HEK293 (cell line): ENCODE data around the gene EXOC8.

Source experiments
- CTCF ChIA-PET: fragments of 350-600 bp; formaldehyde crosslinking; extraction: SDS; loops from one replicate; lab custom pipeline; 2021; ENCODE audit warnings: antibody characterized with exemption; lab: Yijun Ruan, JAX
- POLR2A ChIA-PET: fragments of 300-600 bp; formaldehyde crosslinking; extraction: SDS; loops from one replicate; lab custom pipeline; 2020; ENCODE audit warnings: antibody characterized with exemption, inconsistent platforms; lab: Yijun Ruan, JAX
- H3K27ac ChIP-seq: fragments of 200-500 bp; sonication (Bioruptor generic); 2 replicates; pipeline ENCODE4 v1.5.1; 2014; ENCODE audit warnings: low read depth, low read length, control low read depth, inconsistent platforms; ENCODE audit errors: extremely low read depth
- H3K36me3 ChIP-seq, 2 experiments: fragments of 200-500 bp in 1 of 2; sonication (Bioruptor generic) in 1 of 2; 1 replicate in 1 of 2; 2 replicates in 1 of 2; pipeline ENCODE4 v1.5.1; 2014 to 2017; ENCODE audit warnings: inconsistent platforms in 2 of 2, low read length in 2 of 2; ENCODE audit not compliant: control insufficient read depth in 2 of 2, insufficient read depth in 1 of 2
- H3K4me1 ChIP-seq: fragments of 200-500 bp; sonication (Bioruptor generic); 2 replicates; pipeline ENCODE4 v1.5.1; 2014; ENCODE audit warnings: mild to moderate bottlenecking, low read length, inconsistent platforms; ENCODE audit not compliant: control insufficient read depth, insufficient read depth
- H3K4me3 ChIP-seq: 2 replicates; pipeline ENCODE4 v1.5.1; 2011; ENCODE audit warnings: low read depth, mild to moderate bottlenecking, control low read depth, low read length, moderate library complexity
- H3K9me3 ChIP-seq: fragments of 200-500 bp; sonication (Bioruptor generic); 2 replicates; pipeline ENCODE4 v1.5.1; 2014; ENCODE audit warnings: low read depth, low read length, inconsistent platforms; ENCODE audit not compliant: control insufficient read depth, insufficient read depth
- MZF1 ChIP-seq: fragments of 450-650 bp; formaldehyde crosslinking; IDR thresholded peaks from 2 replicates; pipeline ENCODE4 v1.5.1; 2017; ENCODE audit warnings: missing biosample characterization, missing genetic modification characterization, borderline replicate concordance
- SCRT1 ChIP-seq: fragments of 450-650 bp; formaldehyde crosslinking; IDR thresholded peaks from 2 replicates; pipeline ENCODE4 v1.5.1; 2016; ENCODE audit warnings: missing biosample characterization, missing genetic modification characterization, borderline replicate concordance
- SCRT2 ChIP-seq: fragments of 450-650 bp; formaldehyde crosslinking; IDR thresholded peaks from 2 replicates; pipeline ENCODE4 v1.5.1; 2016; ENCODE audit warnings: missing biosample characterization, missing genetic modification characterization
- SP7 ChIP-seq: fragments of 450-650 bp; formaldehyde crosslinking; IDR thresholded peaks from 2 replicates; pipeline ENCODE4 v1.5.1; 2016; ENCODE audit warnings: missing biosample characterization, missing genetic modification characterization
- TRIM28 ChIP-seq: IDR thresholded peaks from 2 replicates; pipeline ENCODE4 v1.6.1; 2011; ENCODE audit warnings: low read length, control low read depth, borderline replicate concordance
- YY1 ChIP-seq: fragments of 450-650 bp; formaldehyde crosslinking; IDR thresholded peaks from 2 replicates; pipeline ENCODE4 v1.5.1; 2018; ENCODE audit warnings: missing biosample characterization, missing genetic modification characterization
- ZBTB17 ChIP-seq: fragments of 450-650 bp; formaldehyde crosslinking; IDR thresholded peaks from 2 replicates; pipeline ENCODE4 v1.5.1; 2016; ENCODE audit warnings: missing biosample characterization, missing genetic modification characterization
- ZFP69B ChIP-seq: fragments of 450-650 bp; formaldehyde crosslinking; IDR thresholded peaks from 2 replicates; pipeline ENCODE4 v1.5.1; 2016; ENCODE audit warnings: missing biosample characterization, missing genetic modification characterization
- ZNF114 ChIP-seq: fragments of 450-650 bp; formaldehyde crosslinking; IDR thresholded peaks from 2 replicates; pipeline ENCODE4 v1.5.0; 2017; ENCODE audit warnings: missing biosample characterization, missing genetic modification characterization
- ZNF350 ChIP-seq: fragments of 450-650 bp; formaldehyde crosslinking; IDR thresholded peaks from 2 replicates; pipeline ENCODE4 v1.5.0; 2017; ENCODE audit warnings: missing biosample characterization, mild to moderate bottlenecking, missing genetic modification characterization
- ZNF514 ChIP-seq: fragments of 450-650 bp; formaldehyde crosslinking; IDR thresholded peaks from 2 replicates; pipeline ENCODE4 v1.5.1; 2016; ENCODE audit warnings: missing biosample characterization, missing genetic modification characterization
- ZNF555 ChIP-seq: fragments of 450-650 bp; formaldehyde crosslinking; conservative IDR thresholded peaks from 2 replicates; pipeline ENCODE4 v1.5.1; 2017; ENCODE audit warnings: missing biosample characterization, mild to moderate bottlenecking, missing genetic modification characterization, inconsistent platforms
- ZNF600 ChIP-seq: fragments of 450-650 bp; formaldehyde crosslinking; IDR thresholded peaks from 2 replicates; pipeline ENCODE4 v1.5.1; 2016; ENCODE audit warnings: missing biosample characterization, missing genetic modification characterization
- ZNF624 ChIP-seq: fragments of 450-650 bp; formaldehyde crosslinking; IDR thresholded peaks from 2 replicates; pipeline ENCODE4 v1.5.1; 2017; ENCODE audit warnings: missing biosample characterization, missing genetic modification characterization
- ZNF777 ChIP-seq: fragments of 450-650 bp; formaldehyde crosslinking; IDR thresholded peaks from 2 replicates; pipeline ENCODE4 v1.5.1; 2017; ENCODE audit warnings: missing biosample characterization, missing genetic modification characterization, borderline replicate concordance
- ZNF837 ChIP-seq: fragments of 450-650 bp; formaldehyde crosslinking; IDR thresholded peaks from 2 replicates; pipeline ENCODE4 v1.5.1; 2016; ENCODE audit warnings: missing biosample characterization, missing genetic modification characterization
- ZXDB ChIP-seq: fragments of 450-650 bp; formaldehyde crosslinking; IDR thresholded peaks from 2 replicates; pipeline ENCODE4 v1.5.1; 2016; ENCODE audit warnings: missing biosample characterization, missing genetic modification characterization
- TF ChIP-seq, protein P1 (sequence below): fragments of 450-650 bp; IDR thresholded peaks from 2 replicates; pipeline ENCODE4 v1.5.1; 2018; ENCODE audit warnings: missing biosample characterization, missing genetic modification characterization
- TF ChIP-seq, protein P2 (sequence below): fragments of 450-650 bp; formaldehyde crosslinking; IDR thresholded peaks from 2 replicates; pipeline ENCODE4 v1.5.1; 2017; ENCODE audit warnings: missing biosample characterization, mild to moderate bottlenecking, missing genetic modification characterization, moderate library complexity
- TF ChIP-seq, protein P3 (sequence below): fragments of 450-650 bp; formaldehyde crosslinking; IDR thresholded peaks from 2 replicates; pipeline ENCODE4 v1.5.1; 2016; ENCODE audit warnings: missing biosample characterization, missing genetic modification characterization

The EXOC8 gene

DNA sequence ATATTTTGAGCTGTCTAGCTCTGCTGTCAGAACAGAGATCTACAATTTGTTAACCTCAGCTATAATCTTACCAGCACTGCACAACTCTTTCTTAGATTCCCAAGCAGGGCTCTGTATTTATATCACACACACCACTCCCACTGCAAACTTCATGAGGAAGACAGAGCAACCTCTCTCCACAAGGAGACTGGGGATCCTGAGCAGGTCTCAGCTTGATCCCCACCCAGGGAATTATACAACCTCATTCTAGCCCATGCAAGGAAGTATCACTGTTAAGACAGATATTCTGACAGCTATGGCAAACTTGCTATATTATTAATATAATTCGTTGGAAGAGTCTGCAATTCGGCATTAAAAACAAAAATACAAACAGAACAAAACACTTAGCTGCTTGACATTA is 44.1 kb upstream of the EXOC8 start:
- ChIA-PET CTCF (interaction anchor here (0.6 to 1.1 kb wide), 4 partner anchors 9 to 198 kb away, joined by 3 to 4 read pairs (median 3); no protein-coding TSS in a partner anchor), POLR2A (interaction anchor here (1.1 kb wide), 1 partner anchor 39 kb away, joined by 3 read pairs; no protein-coding TSS in a partner anchor)

DNA sequence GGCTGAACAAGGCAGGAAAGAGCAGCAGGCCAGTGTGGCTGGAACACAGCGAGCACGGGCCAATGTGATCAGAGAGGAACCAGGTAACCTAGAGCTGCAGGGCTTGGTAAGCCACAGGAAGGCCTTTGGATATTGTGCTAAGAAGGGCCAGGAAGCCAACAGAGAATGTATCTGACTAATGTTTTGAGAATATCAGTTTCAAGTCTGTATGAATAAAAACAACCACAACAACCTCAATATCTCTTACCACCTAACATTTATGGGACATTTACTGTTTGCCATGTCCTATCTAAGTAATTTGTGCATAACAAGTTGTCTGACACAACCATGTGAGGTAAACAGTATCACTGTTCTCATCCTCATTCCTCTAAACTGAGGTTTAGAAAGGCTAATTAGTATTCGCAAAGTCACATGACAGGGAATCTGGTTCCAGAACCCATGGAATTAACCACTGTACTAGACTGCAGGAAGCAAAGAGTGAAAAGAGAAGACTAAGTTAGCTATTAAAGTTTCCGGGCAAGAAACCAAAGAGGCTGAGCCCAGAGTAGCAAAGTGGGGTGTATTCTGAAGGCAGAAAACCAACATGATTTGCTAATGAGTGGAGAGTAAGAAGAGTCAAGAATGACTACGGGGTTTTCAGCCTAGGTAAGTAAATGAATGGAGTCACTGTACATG is 39.4 kb upstream of the EXOC8 start:
- no peaks in the 10 kb centered on the region for H3K9me3 ChIP-seq
- no peak overlapping the region for H3K4me3 ChIP-seq
- CTCF ChIA-PET, result no interaction called here
- peaks cover 12% of the 10 kb centered on the region; the same call in 1 of the 2 replicates for H3K4me1 ChIP-seq
- POLR2A ChIA-PET, result no interaction called here
- H3K27ac ChIP-seq, result no peak overlapping the region
- peak; percentile 33; the same call in 1 of the 2 replicates for TF ChIP-seq ZBTB17
- TF ChIP-seq ZFP69B (tag by site-specific recombination), result no peak
- TF ChIP-seq SCRT1 (tag by site-specific recombination), result peak; percentile 76; the same call in 1 of the 2 replicates
- TF ChIP-seq TRIM28, result peak; percentile 63; the same call in 1 of the 2 replicates
- no peak for TF ChIP-seq ZNF114 (tag by site-specific recombination)
- TF ChIP-seq ZNF514 (tag by site-specific recombination), result no peak
- peak; percentile 87 for TF ChIP-seq SCRT2 (tag by site-specific recombination)
- 0 out of 2 replicates have a peak, but pooled peaks have one; percentile 24 for TF ChIP-seq ZNF600
- H3K36me3 ChIP-seq, result no peaks in the 10 kb centered on the region

More for the DNA sequence above, 44.1 kb upstream of the EXOC8 start:
- Histone ChIP-seq H3K4me1 (peaks cover 8% of the 10 kb centered on the region; the same call in 1 of the 2 replicates), H3K9me3 (no peaks in the 10 kb centered on the region), H3K4me3 (no peak overlapping the region), H3K27ac (no peak overlapping the region), H3K36me3 (no peaks in the 10 kb centered on the region)
- TF ChIP-seq, protein P1, sequence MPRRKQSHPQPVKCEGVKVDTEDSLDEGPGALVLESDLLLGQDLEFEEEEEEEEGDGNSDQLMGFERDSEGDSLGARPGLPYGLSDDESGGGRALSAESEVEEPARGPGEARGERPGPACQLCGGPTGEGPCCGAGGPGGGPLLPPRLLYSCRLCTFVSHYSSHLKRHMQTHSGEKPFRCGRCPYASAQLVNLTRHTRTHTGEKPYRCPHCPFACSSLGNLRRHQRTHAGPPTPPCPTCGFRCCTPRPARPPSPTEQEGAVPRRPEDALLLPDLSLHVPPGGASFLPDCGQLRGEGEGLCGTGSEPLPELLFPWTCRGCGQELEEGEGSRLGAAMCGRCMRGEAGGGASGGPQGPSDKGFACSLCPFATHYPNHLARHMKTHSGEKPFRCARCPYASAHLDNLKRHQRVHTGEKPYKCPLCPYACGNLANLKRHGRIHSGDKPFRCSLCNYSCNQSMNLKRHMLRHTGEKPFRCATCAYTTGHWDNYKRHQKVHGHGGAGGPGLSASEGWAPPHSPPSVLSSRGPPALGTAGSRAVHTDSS (tag by site-specific recombination), result no peak
- TF ChIP-seq ZXDB (tag by site-specific recombination), result no peak
- no peak for TF ChIP-seq ZNF837 (tag by site-specific recombination)
- TF ChIP-seq, protein P2, sequence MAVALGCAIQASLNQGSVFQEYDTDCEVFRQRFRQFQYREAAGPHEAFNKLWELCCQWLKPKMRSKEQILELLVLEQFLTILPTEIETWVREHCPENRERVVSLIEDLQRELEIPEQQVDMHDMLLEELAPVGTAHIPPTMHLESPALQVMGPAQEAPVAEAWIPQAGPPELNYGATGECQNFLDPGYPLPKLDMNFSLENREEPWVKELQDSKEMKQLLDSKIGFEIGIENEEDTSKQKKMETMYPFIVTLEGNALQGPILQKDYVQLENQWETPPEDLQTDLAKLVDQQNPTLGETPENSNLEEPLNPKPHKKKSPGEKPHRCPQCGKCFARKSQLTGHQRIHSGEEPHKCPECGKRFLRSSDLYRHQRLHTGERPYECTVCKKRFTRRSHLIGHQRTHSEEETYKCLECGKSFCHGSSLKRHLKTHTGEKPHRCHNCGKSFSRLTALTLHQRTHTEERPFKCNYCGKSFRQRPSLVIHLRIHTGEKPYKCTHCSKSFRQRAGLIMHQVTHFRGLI, result no peak
- TF ChIP-seq ZNF624 (tag by site-specific recombination), result no peak
- TF ChIP-seq SP7, result no peak
- TF ChIP-seq MZF1 (tag by site-specific recombination), result peak; percentile 86; the same call in 1 of the 2 replicates
- TF ChIP-seq ZNF555 (tag by site-specific recombination), result no peak
- no peak for TF ChIP-seq ZNF777 (tag by site-specific recombination)
- no peak for TF ChIP-seq YY1 (tag by site-specific recombination)
- TF ChIP-seq ZNF600, result 0 out of 2 replicates have a peak, but pooled peaks have one; percentile 52
- TF ChIP-seq, protein P3, sequence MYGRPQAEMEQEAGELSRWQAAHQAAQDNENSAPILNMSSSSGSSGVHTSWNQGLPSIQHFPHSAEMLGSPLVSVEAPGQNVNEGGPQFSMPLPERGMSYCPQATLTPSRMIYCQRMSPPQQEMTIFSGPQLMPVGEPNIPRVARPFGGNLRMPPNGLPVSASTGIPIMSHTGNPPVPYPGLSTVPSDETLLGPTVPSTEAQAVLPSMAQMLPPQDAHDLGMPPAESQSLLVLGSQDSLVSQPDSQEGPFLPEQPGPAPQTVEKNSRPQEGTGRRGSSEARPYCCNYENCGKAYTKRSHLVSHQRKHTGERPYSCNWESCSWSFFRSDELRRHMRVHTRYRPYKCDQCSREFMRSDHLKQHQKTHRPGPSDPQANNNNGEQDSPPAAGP (tag by site-specific recombination), result no peak
- no peak for TF ChIP-seq ZNF350 (tag by site-specific recombination)
